Bronchial epithelial cell (primary cell): Measurements from ENCODE around the gene ZC3H7A. TPM values are rescaled to one million over a fixed set of nuclear protein-coding genes. Genes with fewer than 3 reads are reported as not detected.

Experiments used
- DNase-seq: peaks from one replicate; pipeline ENCODE4 v3.0.0-alpha.2; 2010; ENCODE audit warnings: low read depth
- FAIRE-seq: peaks from 2 replicates; lab custom pipeline; 2011; peaks lifted over from hg19 to GRCh38; lab: Jason Lieb, UNC
- H3K27me3 ChIP-seq: 2 replicates; pipeline ENCODE4 v1.5.1; 2011; ENCODE audit warnings: low read length; ENCODE audit not compliant: control insufficient read depth, insufficient read depth
- H3K36me3 ChIP-seq: 2 replicates; pipeline ENCODE4 v1.5.1; 2011; ENCODE audit warnings: low read length; ENCODE audit not compliant: control insufficient read depth, insufficient read depth
- H3K4me3 ChIP-seq: 2 replicates; pipeline ENCODE4 v1.5.1; 2011; ENCODE audit warnings: mild to moderate bottlenecking, low read depth, low read length, control low read depth
- CTCF ChIP-seq: IDR thresholded peaks from 2 replicates; pipeline ENCODE4 v1.5.1; 2011; ENCODE audit warnings: mild to moderate bottlenecking, moderate library complexity, low read length, control low read depth, inconsistent platforms; ENCODE audit not compliant: insufficient read depth, severe bottlenecking
- total RNA-seq: library from RNA; depleted of rRNA; stranded (reverse); fragments of >200 nt; gene quantifications from 2 replicates; pipeline ENCODE4 v1.2.1, GENCODE V29; 2014

ZC3H7A gene
- total RNA-seq, 1 donor from 2014 or later, result 26.9 TPM

GRCh38 chr16:11726008-11726407 lies 71.0 kb downstream of the ZC3H7A start:
- FAIRE-seq (no peak), DNase-seq (no peak)
- no peak for TF ChIP-seq CTCF
- Histone ChIP-seq H3K4me3 (no peak overlapping the region), H3K36me3 (peaks cover 16% of the 10 kb centered on the region), H3K27me3 (no peaks in the 10 kb centered on the region)

- TF ChIP-seq CTCF, result no peak
Measured at GRCh38 chr16:11725457-11725856, 71.6 kb downstream of the ZC3H7A start.

GRCh38 chr16:11722468-11722808 lies 74.6 kb downstream of the ZC3H7A start:
- no peak for DNase-seq
- TF ChIP-seq CTCF, result no peak
- no peak overlapping the region for H3K4me3 ChIP-seq
- no peak for FAIRE-seq
- H3K27me3 ChIP-seq, result no peaks in the 10 kb centered on the region
- H3K36me3 ChIP-seq, result peaks cover 12% of the 10 kb centered on the region

More at GRCh38 chr16:11725457-11725856, 71.6 kb downstream of the ZC3H7A start:
- Histone ChIP-seq H3K4me3 (no peak overlapping the region), H3K27me3 (no peaks in the 10 kb centered on the region), H3K36me3 (peaks cover 16% of the 10 kb centered on the region)
- DNase-seq, result no peak
- FAIRE-seq, result no peak

- DNase-seq, result no peak
- H3K4me3 ChIP-seq, result no peak overlapping the region
- no peak for FAIRE-seq
- TF ChIP-seq CTCF, result no peak
- H3K36me3 ChIP-seq, result peaks cover 12% of the 10 kb centered on the region
- H3K27me3 ChIP-seq, result no peaks in the 10 kb centered on the region
Measured at GRCh38 chr16:11721781-11722467, 75.1 kb downstream of the ZC3H7A start.

GRCh38 chr16:11719762-11720161 lies 77.3 kb downstream of the ZC3H7A start:
- FAIRE-seq (no peak), DNase-seq (no peak)
- no peak for TF ChIP-seq CTCF
- Histone ChIP-seq H3K27me3 (no peaks in the 10 kb centered on the region), H3K36me3 (peaks cover 8% of the 10 kb centered on the region), H3K4me3 (no peak overlapping the region)

- Histone ChIP-seq H3K27me3 (no peaks in the 10 kb centered on the region), H3K36me3 (peaks cover 8% of the 10 kb centered on the region), H3K4me3 (no peak overlapping the region)
- FAIRE-seq (no peak), DNase-seq (no peak)
- no peak for TF ChIP-seq CTCF
Measured at GRCh38 chr16:11719171-11719570, 77.9 kb downstream of the ZC3H7A start.
